Endothelial cell of umbilical vein (primary cell): ENCODE results near the gene GANAB. TPM values are rescaled to one million over a fixed set of nuclear protein-coding genes. Genes with fewer than 3 reads are reported as not detected.

ENCODE experiments used
- BruUV-seq: library from RNA; stranded (reverse); fragments of 400-500 nt; replicated peaks from 2 replicates; lab custom pipeline; 2021; lab: Mats Ljungman, UMichigan
- CTCF ChIA-PET: fragments of 300-600, 350-600 bp; sonication (Branson Sonifier 250); formaldehyde crosslinking; loops from one replicate; lab custom pipeline; 2021; ENCODE audit warnings: antibody characterized with exemption, inconsistent platforms; lab: Charles Lee
- POLR2A ChIA-PET: fragments of 300-600, 350-600 bp; sonication (Branson Sonifier 250); formaldehyde crosslinking; loops from one replicate; lab custom pipeline; 2021; ENCODE audit warnings: antibody characterized with exemption, inconsistent platforms; lab: Charles Lee
- DNase-seq: peaks from one replicate; pipeline ENCODE4 v3.0.0-alpha.2; 2011; ENCODE audit warnings: low read depth, low spot score
- FAIRE-seq: peaks from 2 replicates; lab custom pipeline; 2011; peaks lifted over from hg19 to GRCh38; lab: Jason Lieb, UNC
- H2AFZ ChIP-seq: 2 replicates; pipeline ENCODE4 v1.6.0; 2012; ENCODE audit warnings: low read depth, low read length, control low read depth, inconsistent platforms
- H3K27ac ChIP-seq: 2 replicates; pipeline ENCODE4 v1.5.1; 2011; ENCODE audit warnings: low read depth, mild to moderate bottlenecking, control low read depth, low read length, moderate library complexity; ENCODE audit not compliant: insufficient read depth
- H3K27me3 ChIP-seq, 2 experiments: 2 replicates each; pipeline versions ENCODE4 v1.6.0 to v1.6.1; 2011; ENCODE audit warnings: low read length in 2 of 2, mixed read lengths in 1 of 2; ENCODE audit not compliant: control insufficient read depth in 2 of 2, insufficient read depth in 2 of 2
- H3K36me3 ChIP-seq, 2 experiments: 2 replicates in 1 of 2; 3 replicates in 1 of 2; pipeline ENCODE4 v1.5.1; 2011; ENCODE audit warnings: low read length in 2 of 2, mild to moderate bottlenecking in 1 of 2, moderate library complexity in 1 of 2; ENCODE audit not compliant: control insufficient read depth in 2 of 2, insufficient read depth in 2 of 2; ENCODE audit errors: extremely low read depth in 1 of 2
- H3K4me1 ChIP-seq: 3 replicates; pipeline ENCODE4 v1.5.1; 2011; ENCODE audit warnings: mild to moderate bottlenecking, low read length; ENCODE audit not compliant: control insufficient read depth, insufficient read depth; ENCODE audit errors: extremely low read depth
- H3K4me2 ChIP-seq: 2 replicates; pipeline ENCODE4 v1.6.1; 2011; ENCODE audit warnings: low read length, control low read depth, mixed read lengths; ENCODE audit not compliant: insufficient read depth
- H3K4me3 ChIP-seq, 3 experiments: fragments of 200-600 bp in 1 of 3; sonication (generic), shearing (Covaris generic) in 1 of 3; replicated peaks in 1 of 3; 2 replicates each; pipeline ENCODE4 v1.5.1; 2011 to 2016; ENCODE audit warnings: control low read depth in 3 of 3, low read length in 3 of 3, mild to moderate bottlenecking in 2 of 3, inconsistent platforms in 1 of 3, low read depth in 1 of 3, moderate library complexity in 1 of 3; ENCODE audit not compliant: insufficient read depth in 1 of 3
- H3K79me2 ChIP-seq: 2 replicates; pipeline ENCODE4 v1.6.0; 2012; ENCODE audit warnings: low read length, inconsistent platforms; ENCODE audit not compliant: control insufficient read depth, insufficient read depth
- H3K9ac ChIP-seq: replicated peaks from 2 replicates; pipeline ENCODE3; 2011; ENCODE audit warnings: low read length, control low read depth; ENCODE audit not compliant: insufficient read depth; ENCODE audit errors: extremely low read depth
- H3K9me1 ChIP-seq: replicated peaks from 3 replicates; pipeline ENCODE4 v1.6.0; 2011; ENCODE audit warnings: mild to moderate bottlenecking, low read length; ENCODE audit not compliant: control insufficient read depth, insufficient read depth; ENCODE audit errors: extremely low read depth
- H3K9me3 ChIP-seq: replicated peaks from 2 replicates; pipeline ENCODE4 v1.5.1; 2012; ENCODE audit warnings: low read length, inconsistent platforms; ENCODE audit not compliant: control insufficient read depth, insufficient read depth
- H4K20me1 ChIP-seq: replicated peaks from 2 replicates; pipeline ENCODE3; 2011; ENCODE audit warnings: mild to moderate bottlenecking, low read length; ENCODE audit not compliant: control insufficient read depth, insufficient read depth; ENCODE audit errors: extremely low read depth
- CTCF ChIP-seq, 2 donors: IDR thresholded peaks; 1 replicate in 1 of 2; 2 replicates in 1 of 2; pipeline ENCODE4 v1.5.1; 2011; ENCODE audit warnings: low read length in 2 of 2, mild to moderate bottlenecking in 2 of 2, moderate library complexity in 2 of 2, control low read depth in 1 of 2, inconsistent platforms in 1 of 2, low read depth in 1 of 2; ENCODE audit not compliant: insufficient read depth in 1 of 2; ENCODE audit errors: extremely low read depth in 1 of 2
- EZH2 ChIP-seq: IDR thresholded peaks from 2 replicates; pipeline ENCODE4 v1.6.1; 2012; ENCODE audit warnings: borderline replicate concordance, low read depth, mild to moderate bottlenecking, moderate library complexity, low read length, inconsistent platforms; ENCODE audit not compliant: severe bottlenecking
- FOS ChIP-seq: IDR thresholded peaks from 2 replicates; pipeline ENCODE4 v1.6.1; 2011; ENCODE audit warnings: mild to moderate bottlenecking, low read length, moderate library complexity, borderline replicate concordance; ENCODE audit not compliant: insufficient read depth
- GATA2 ChIP-seq: IDR thresholded peaks from 2 replicates; pipeline ENCODE4 v1.7.0; 2011; ENCODE audit warnings: low read depth, mild to moderate bottlenecking, moderate library complexity, mixed read lengths, low read length; ENCODE audit not compliant: insufficient read length, insufficient read depth
- JUN ChIP-seq: IDR thresholded peaks from 2 replicates; pipeline ENCODE4 v1.6.1; 2011; ENCODE audit warnings: borderline replicate concordance, low read depth; ENCODE audit not compliant: insufficient read length, insufficient read depth
- MYC ChIP-seq: IDR thresholded peaks from one replicate; pipeline ENCODE4 v1.6.1; 2011; ENCODE audit warnings: mild to moderate bottlenecking, low read depth, low read length
- POLR2A ChIP-seq: IDR thresholded peaks from 2 replicates; pipeline ENCODE4 v1.6.1; 2012; ENCODE audit warnings: low read depth, mild to moderate bottlenecking, control low read depth, low read length
- POLR2AphosphoS5 ChIP-seq: IDR thresholded peaks from 2 replicates; pipeline ENCODE4 v1.6.1; 2012; ENCODE audit warnings: low read depth, mild to moderate bottlenecking, control low read depth, low read length, moderate library complexity; ENCODE audit not compliant: insufficient read depth
- dilution Hi-C: fragments of 300-500 bp; cut with MboI; formaldehyde crosslinking; loops from one replicate; pipeline ENCODE4 v1.15.0; 2019; ENCODE audit warnings: low sequenced_read_pairs; ENCODE audit not compliant: extremely low pct_ligation_motif_present
- intact Hi-C: fragments of 100-400 bp; cut with micrococcal nuclease; formaldehyde crosslinking; loops from one replicate; pipeline ENCODE4 v1.10.0; 2022
- polyA plus RNA-seq, 4 experiments: library from polyadenylated mRNA; depleted of rRNA in 3 of 4; stranded (reverse) in 3 of 4; unstranded in 1 of 4; fragments of >200 nt; gene quantifications; 2 replicates each; pipeline versions ENCODE4 v1.2.1 to v1.2.3, GENCODE V29; 2011 to 2012; ENCODE audit warnings: missing spikeins in 1 of 4
- total RNA-seq: library from RNA; stranded (reverse); gene quantifications from 2 replicates; pipeline ENCODE4 v1.2.3, GENCODE V29; 2021
- TF ChIP-seq, protein P1 (sequence below): IDR thresholded peaks from 2 replicates; pipeline ENCODE4 v1.6.1; 2011; ENCODE audit not compliant: insufficient read depth, insufficient read length

Gene GANAB
- total and polyA plus RNA-seq, 2 donors (not counting 3 experiments of a cell fraction or from before 2014, with no cell fraction given): 389 to 455 TPM

DNA sequence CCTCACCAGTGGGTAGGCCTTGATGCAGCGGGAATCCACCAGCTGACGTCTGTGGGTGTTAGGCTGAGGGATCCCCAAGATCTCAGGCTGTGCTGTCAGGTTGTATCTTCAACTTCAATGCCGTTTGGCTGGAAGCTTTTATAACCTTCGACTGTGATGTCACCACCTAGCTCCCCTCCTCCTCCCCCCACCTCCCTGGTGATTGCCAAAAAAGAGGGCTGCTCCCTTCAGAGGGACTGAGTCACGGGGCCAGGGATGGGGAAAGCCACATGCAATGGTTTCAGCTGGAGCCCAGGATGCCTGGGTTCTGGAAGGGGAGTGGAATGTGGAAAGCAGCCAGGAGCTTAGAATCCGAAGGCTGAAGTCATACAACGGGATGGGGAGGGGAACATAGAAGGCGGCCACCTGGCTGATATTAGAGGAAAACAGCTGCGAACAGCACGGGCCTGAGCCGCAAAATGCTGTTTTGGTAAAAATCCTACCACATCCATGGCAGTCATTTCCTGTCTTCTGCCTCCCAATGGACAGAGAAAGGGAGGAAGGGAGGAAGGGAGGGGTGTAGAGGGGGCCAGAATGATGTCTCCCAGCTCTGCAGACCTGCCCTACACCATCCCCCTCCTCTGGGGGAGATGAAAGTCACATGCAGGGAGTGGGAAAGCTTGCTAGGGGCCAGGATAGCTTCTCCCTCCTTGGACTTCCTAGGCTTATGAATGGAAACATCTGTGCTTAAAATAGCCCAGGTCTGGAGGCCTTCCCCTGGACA lies 43.2 kb upstream of the GANAB start, which contains the start of gene LRRN4CL:
Gene LRRN4CL (minus strand): TSS at position 110 of the 763 bp plus-strand sequence. CDS start 1,022 bp downstream, outside the sequence.
- ChIA-PET CTCF (interaction anchor here (0.6 to 8.0 kb wide), 6 partner anchors 9 to 294 kb away, joined by 3 to 118 read pairs (median 3); partner anchors contain the start of gene GANAB), POLR2A (interaction anchor here (0.7 kb wide), 1 partner anchor 25 kb away, joined by 3 read pairs; the partner anchor contains the start of genes C11orf98 and CSKMT)
- dilution Hi-C loops: no loop called here
- H3K4me2 ChIP-seq: no peak within 1 kb of the TSS
- intact Hi-C loops: no loop called here
- H3K9me1 ChIP-seq: no peaks in the 10 kb centered on the region
- no peaks in the 10 kb centered on the region for H4K20me1 ChIP-seq
- no peak within 1 kb of the TSS for H3K9ac ChIP-seq
- DNase-seq (no peak), FAIRE-seq (no peak)
- H3K27me3 ChIP-seq: peaks cover 2 to 10% of the 10 kb centered on the region in 2 experiments
- H3K36me3 ChIP-seq: peaks cover 5 to 23% of the 10 kb centered on the region in 2 experiments
- BruUV-seq: no TSS peak
- no peak for TF ChIP-seq POLR2A
- TF ChIP-seq, protein P1, sequence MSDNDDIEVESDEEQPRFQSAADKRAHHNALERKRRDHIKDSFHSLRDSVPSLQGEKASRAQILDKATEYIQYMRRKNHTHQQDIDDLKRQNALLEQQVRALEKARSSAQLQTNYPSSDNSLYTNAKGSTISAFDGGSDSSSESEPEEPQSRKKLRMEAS: no peak
- TF ChIP-seq JUN: no peak
- TF ChIP-seq POLR2AphosphoS5: no peak
- no peak for TF ChIP-seq MYC
- no peak for TF ChIP-seq FOS
- no peak for TF ChIP-seq CTCF (IDR thresholded peaks at IDR 0.05; ENCODE audit: extremely low read depth in 1 of 2, insufficient read depth in 1 of 2, low read depth in 1 of 2, low read length in 2 of 2)
- TF ChIP-seq EZH2: no peak
- no peak for TF ChIP-seq GATA2
- no peak within 1 kb of the TSS for H3K27ac ChIP-seq
- no peaks in the 10 kb centered on the region for H3K9me3 ChIP-seq
- peak within 1 kb of the TSS; percentile 50 for H2AFZ ChIP-seq
- no peaks in the 10 kb centered on the region for H3K79me2 ChIP-seq
- no peaks in the 10 kb centered on the region for H3K4me1 ChIP-seq
- no peak within 1 kb of the TSS for H3K4me3 ChIP-seq
